Chondrocyte (in vitro differentiated cells): ENCODE results near the gene DLG2. TPM values are rescaled to one million over a fixed set of nuclear protein-coding genes. Genes with fewer than 3 reads are reported as not detected.

Experiments used
- DNase-seq: peaks from one replicate; pipeline ENCODE4 v3.0.0; 2021; ENCODE audit warnings: mixed read lengths, low spot score
- H3K27ac Mint-ChIP-seq: one replicate; pipeline ENCODE4 v1.8.0; 2021; ENCODE audit warnings: mild to moderate bottlenecking, moderate library complexity, mixed read lengths; ENCODE audit not compliant: unreplicated experiment
- H3K27me3 Mint-ChIP-seq: 2 replicates; pipeline ENCODE4 v1.8.0; 2021; ENCODE audit warnings: low read depth, mixed read lengths
- H3K36me3 Mint-ChIP-seq: 2 replicates; pipeline ENCODE4 v1.8.0; 2021; ENCODE audit warnings: low read depth, mixed read lengths
- H3K4me1 Mint-ChIP-seq: 2 replicates; pipeline ENCODE4 v1.8.0; 2021; ENCODE audit warnings: low read depth, mild to moderate bottlenecking, mixed read lengths
- H3K4me3 Mint-ChIP-seq: one replicate; pipeline ENCODE4 v1.8.0; 2021; ENCODE audit warnings: mild to moderate bottlenecking, moderate library complexity, mixed read lengths; ENCODE audit not compliant: unreplicated experiment
- H3K9me3 Mint-ChIP-seq: 2 replicates; pipeline ENCODE4 v1.8.0; 2021; ENCODE audit warnings: low read depth, mixed read lengths
- CTCF ChIP-seq: fragments of 200-600 bp; sonication (generic); IDR thresholded peaks from 2 replicates; pipeline ENCODE4 v1.5.0; 2021; ENCODE audit warnings: antibody characterized with exemption, mild to moderate bottlenecking, moderate library complexity
- total RNA-seq: library from RNA; stranded (reverse); gene quantifications from 3 replicates; pipeline ENCODE4 v1.2.1, GENCODE V29; 2021

DLG2 gene
- total RNA-seq, 1 donor from 2014 or later = 1.3 TPM

DNA sequence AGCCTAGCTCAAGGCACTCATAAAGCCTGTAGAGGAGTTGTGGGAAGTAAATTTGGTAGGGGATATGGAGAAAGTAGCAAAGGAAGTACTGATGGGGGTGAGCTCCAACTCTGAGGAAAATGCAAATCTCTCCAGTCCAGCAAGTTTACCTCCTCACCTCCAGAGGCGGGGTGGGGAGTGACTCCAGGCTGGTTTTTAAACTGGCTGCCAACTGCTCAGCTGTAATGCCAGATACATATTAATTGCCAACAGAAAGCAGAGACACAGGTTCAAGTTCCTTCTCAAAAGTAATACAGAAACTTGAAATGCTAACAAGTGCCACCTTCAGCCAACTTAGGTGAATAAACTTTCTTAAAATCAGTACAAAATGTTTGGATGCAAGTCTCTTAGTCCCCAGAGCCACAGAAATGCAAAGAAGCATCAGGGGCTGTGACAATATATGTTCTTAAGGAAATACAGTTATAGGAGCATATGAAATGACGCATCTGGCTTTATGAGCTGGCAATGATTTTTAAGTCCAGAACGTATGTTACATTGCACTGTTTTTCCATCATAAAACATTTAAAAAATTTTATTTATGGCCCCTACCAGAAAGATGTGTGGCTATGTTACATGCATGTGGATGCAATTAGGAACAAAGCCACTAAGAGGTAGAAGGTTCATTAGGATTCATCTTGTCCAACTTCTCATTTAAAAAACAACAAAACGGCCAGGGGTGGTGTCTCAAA is 1904.6 kb downstream of the DLG2 start:
- no peak overlapping the region for H3K4me3 Mint-ChIP-seq
- no peaks in the 10 kb centered on the region for H3K9me3 Mint-ChIP-seq
- DNase-seq = no peak
- H3K36me3 Mint-ChIP-seq = no peaks in the 10 kb centered on the region
- no peaks in the 10 kb centered on the region for H3K4me1 Mint-ChIP-seq
- TF ChIP-seq CTCF = no peak
- H3K27me3 Mint-ChIP-seq = peaks cover 26% of the 10 kb centered on the region
- H3K27ac Mint-ChIP-seq = no peak overlapping the region

GRCh38 chr11:83721263-83721662 is 1905.9 kb downstream of the DLG2 start:
- H3K36me3 Mint-ChIP-seq = no peaks in the 10 kb centered on the region
- no peak for TF ChIP-seq CTCF
- H3K27ac Mint-ChIP-seq = no peak overlapping the region
- DNase-seq = no peak
- H3K27me3 Mint-ChIP-seq = peaks cover 26% of the 10 kb centered on the region
- no peaks in the 10 kb centered on the region for H3K4me1 Mint-ChIP-seq
- peaks cover 2% of the 10 kb centered on the region for H3K9me3 Mint-ChIP-seq
- H3K4me3 Mint-ChIP-seq = no peak overlapping the region

DNA sequence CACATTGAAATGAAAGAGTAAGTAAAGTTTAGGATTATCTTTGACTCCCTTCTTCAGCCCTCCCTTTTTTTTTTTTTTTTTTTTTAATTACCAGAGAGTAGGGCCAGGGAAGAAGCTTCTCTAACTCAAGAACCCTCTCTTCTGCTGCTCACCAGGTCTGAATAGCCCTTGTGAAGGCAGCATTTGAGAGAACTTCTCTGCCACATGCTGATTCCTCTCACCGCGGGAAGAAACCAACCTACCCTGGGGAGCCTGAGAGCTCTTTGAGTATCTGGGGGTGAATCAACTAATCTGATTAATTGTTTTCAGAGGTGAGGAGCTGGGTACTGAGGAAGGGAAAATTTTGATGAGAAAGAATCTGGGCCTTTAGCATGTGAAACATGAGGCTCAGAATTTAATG is 1906.5 kb downstream of the DLG2 start:
- H3K27ac Mint-ChIP-seq = no peak overlapping the region
- no peak for TF ChIP-seq CTCF
- peaks cover 26% of the 10 kb centered on the region for H3K27me3 Mint-ChIP-seq
- H3K4me3 Mint-ChIP-seq = no peak overlapping the region
- peaks cover 2% of the 10 kb centered on the region for H3K9me3 Mint-ChIP-seq
- no peak for DNase-seq
- H3K4me1 Mint-ChIP-seq = no peaks in the 10 kb centered on the region
- H3K36me3 Mint-ChIP-seq = no peaks in the 10 kb centered on the region

DNA sequence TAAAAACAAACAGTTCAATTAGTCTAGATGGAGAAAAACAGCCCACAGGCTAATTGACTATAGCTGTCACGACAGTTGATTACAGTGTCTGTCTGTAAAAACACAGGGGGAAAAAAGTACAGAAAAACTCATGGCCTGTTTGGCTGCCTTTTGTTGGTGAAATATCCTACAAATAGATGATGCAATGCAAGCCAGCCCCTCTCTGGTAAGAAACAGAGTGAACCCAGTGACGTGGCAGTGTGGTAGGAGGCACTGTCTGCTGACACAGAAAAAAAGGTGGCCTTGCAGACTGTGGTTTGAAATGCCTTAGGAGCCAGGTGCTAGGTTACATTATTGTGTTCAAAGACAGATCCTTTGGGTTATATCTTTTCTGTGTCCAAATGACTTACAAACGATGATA is 1909.6 kb downstream of the DLG2 start:
- Mint-ChIP-seq H3K4me1 (no peaks in the 10 kb centered on the region), H3K9me3 (peaks cover 2% of the 10 kb centered on the region), H3K4me3 (no peak overlapping the region), H3K27me3 (peaks cover 14% of the 10 kb centered on the region), H3K27ac (no peak overlapping the region), H3K36me3 (no peaks in the 10 kb centered on the region)
- DNase-seq = no peak
- no peak for TF ChIP-seq CTCF

- H3K27me3 Mint-ChIP-seq = peaks cover 10% of the 10 kb centered on the region
- H3K9me3 Mint-ChIP-seq = peaks cover 2% of the 10 kb centered on the region
- H3K36me3 Mint-ChIP-seq = no peaks in the 10 kb centered on the region
- no peak for DNase-seq
- H3K4me1 Mint-ChIP-seq = no peaks in the 10 kb centered on the region
- no peak for TF ChIP-seq CTCF
- no peak overlapping the region for H3K27ac Mint-ChIP-seq
- H3K4me3 Mint-ChIP-seq = no peak overlapping the region
Observed at GRCh38 chr11:83715927-83716535, 1911.1 kb downstream of the DLG2 start.
